HG03060 (cell line): ENCODE measurements around the gene PPP1R15B.

Source experiments
- ATAC-seq: cut with Tn5 transposase; IDR thresholded peaks from one replicate; pipeline ENCODE4 v1.9.1; 2021; ENCODE audit warnings: low read depth, moderate number of reproducible peaks; ENCODE audit not compliant: unreplicated experiment

The PPP1R15B gene

GRCh38 chr1:204445860-204446412, 34.3 kb upstream of the PPP1R15B start:
- ATAC-seq = no peak

- no peak for ATAC-seq
Observed at GRCh38 chr1:204443871-204444581, 32.4 kb upstream of the PPP1R15B start.

GRCh38 chr1:204443260-204443619, 31.6 kb upstream of the PPP1R15B start:
- no peak for ATAC-seq

GRCh38 chr1:204442376-204443259, 31.0 kb upstream of the PPP1R15B start:
- ATAC-seq = no peak

- ATAC-seq = no peak
Observed at GRCh38 chr1:204441558-204441957, 29.9 kb upstream of the PPP1R15B start.

GRCh38 chr1:204439621-204440375, 28.2 kb upstream of the PPP1R15B start:
- ATAC-seq = no peak

- no peak for ATAC-seq
Observed at GRCh38 chr1:204438628-204439027, 27.0 kb upstream of the PPP1R15B start.

GRCh38 chr1:204437796-204438570, 26.4 kb upstream of the PPP1R15B start:
- no peak for ATAC-seq

- ATAC-seq = no peak
Observed at GRCh38 chr1:204435872-204436271, 24.3 kb upstream of the PPP1R15B start.

GRCh38 chr1:204435381-204435831, 23.8 kb upstream of the PPP1R15B start:
- ATAC-seq = no peak

- ATAC-seq = no peak
Observed at GRCh38 chr1:204434116-204434755, 22.6 kb upstream of the PPP1R15B start.

- no peak for ATAC-seq
Observed at GRCh38 chr1:204432708-204433107, 21.1 kb upstream of the PPP1R15B start.

GRCh38 chr1:204431310-204432184, 19.9 kb upstream of the PPP1R15B start:
- no peak for ATAC-seq

- no peak for ATAC-seq
Observed at GRCh38 chr1:204429746-204430145, 18.1 kb upstream of the PPP1R15B start.

GRCh38 chr1:204426971-204427701, 15.5 kb upstream of the PPP1R15B start:
- ATAC-seq = no peak

GRCh38 chr1:204426474-204426873, 14.9 kb upstream of the PPP1R15B start:
- no peak for ATAC-seq

- ATAC-seq = no peak
Observed at GRCh38 chr1:204426035-204426436, 14.4 kb upstream of the PPP1R15B start.

- ATAC-seq = no peak
Observed at GRCh38 chr1:204424621-204425020, 13.0 kb upstream of the PPP1R15B start.
